HL-60 (cell line): ENCODE data around the gene DDB1.

ENCODE experiments used
- POLR2AphosphoS5 ChIP-seq: IDR thresholded peaks from 2 replicates; pipeline ENCODE4 v1.6.1; 2012; ENCODE audit warnings: low read depth
- SPI1 ChIP-seq: IDR thresholded peaks from 2 replicates; pipeline ENCODE4 v1.6.1; 2012; ENCODE audit warnings: low read depth, mild to moderate bottlenecking, borderline replicate concordance
- TF ChIP-seq, protein P1 (sequence below): IDR thresholded peaks from one replicate; pipeline ENCODE4 v1.5.1; 2011; ENCODE audit warnings: low read length, control low read depth, inconsistent platforms; ENCODE audit not compliant: insufficient read depth
- TF ChIP-seq, protein P2 (sequence below): IDR thresholded peaks from 2 replicates; pipeline ENCODE4 v1.6.1; 2012; ENCODE audit warnings: low read depth; ENCODE audit not compliant: insufficient replicate concordance

DNA sequence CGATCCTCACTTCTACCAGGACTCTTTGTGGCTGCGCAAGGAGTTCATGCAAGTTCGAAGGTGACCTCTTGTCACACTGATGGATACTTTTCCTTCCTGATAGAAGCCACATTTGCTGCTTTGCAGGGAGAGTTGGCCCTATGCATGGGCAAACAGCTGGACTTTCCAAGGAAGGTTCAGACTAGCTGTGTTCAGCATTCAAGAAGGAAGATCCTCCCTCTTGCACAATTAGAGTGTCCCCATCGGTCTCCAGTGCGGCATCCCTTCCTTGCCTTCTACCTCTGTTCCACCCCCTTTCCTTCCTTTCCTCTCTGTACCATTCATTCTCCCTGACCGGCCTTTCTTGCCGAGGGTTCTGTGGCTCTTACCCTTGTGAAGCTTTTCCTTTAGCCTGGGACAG, 35.7 kb upstream of the DDB1 start:
- TF ChIP-seq, protein P1, sequence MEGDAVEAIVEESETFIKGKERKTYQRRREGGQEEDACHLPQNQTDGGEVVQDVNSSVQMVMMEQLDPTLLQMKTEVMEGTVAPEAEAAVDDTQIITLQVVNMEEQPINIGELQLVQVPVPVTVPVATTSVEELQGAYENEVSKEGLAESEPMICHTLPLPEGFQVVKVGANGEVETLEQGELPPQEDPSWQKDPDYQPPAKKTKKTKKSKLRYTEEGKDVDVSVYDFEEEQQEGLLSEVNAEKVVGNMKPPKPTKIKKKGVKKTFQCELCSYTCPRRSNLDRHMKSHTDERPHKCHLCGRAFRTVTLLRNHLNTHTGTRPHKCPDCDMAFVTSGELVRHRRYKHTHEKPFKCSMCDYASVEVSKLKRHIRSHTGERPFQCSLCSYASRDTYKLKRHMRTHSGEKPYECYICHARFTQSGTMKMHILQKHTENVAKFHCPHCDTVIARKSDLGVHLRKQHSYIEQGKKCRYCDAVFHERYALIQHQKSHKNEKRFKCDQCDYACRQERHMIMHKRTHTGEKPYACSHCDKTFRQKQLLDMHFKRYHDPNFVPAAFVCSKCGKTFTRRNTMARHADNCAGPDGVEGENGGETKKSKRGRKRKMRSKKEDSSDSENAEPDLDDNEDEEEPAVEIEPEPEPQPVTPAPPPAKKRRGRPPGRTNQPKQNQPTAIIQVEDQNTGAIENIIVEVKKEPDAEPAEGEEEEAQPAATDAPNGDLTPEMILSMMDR, result no peak
- TF ChIP-seq, protein P2, sequence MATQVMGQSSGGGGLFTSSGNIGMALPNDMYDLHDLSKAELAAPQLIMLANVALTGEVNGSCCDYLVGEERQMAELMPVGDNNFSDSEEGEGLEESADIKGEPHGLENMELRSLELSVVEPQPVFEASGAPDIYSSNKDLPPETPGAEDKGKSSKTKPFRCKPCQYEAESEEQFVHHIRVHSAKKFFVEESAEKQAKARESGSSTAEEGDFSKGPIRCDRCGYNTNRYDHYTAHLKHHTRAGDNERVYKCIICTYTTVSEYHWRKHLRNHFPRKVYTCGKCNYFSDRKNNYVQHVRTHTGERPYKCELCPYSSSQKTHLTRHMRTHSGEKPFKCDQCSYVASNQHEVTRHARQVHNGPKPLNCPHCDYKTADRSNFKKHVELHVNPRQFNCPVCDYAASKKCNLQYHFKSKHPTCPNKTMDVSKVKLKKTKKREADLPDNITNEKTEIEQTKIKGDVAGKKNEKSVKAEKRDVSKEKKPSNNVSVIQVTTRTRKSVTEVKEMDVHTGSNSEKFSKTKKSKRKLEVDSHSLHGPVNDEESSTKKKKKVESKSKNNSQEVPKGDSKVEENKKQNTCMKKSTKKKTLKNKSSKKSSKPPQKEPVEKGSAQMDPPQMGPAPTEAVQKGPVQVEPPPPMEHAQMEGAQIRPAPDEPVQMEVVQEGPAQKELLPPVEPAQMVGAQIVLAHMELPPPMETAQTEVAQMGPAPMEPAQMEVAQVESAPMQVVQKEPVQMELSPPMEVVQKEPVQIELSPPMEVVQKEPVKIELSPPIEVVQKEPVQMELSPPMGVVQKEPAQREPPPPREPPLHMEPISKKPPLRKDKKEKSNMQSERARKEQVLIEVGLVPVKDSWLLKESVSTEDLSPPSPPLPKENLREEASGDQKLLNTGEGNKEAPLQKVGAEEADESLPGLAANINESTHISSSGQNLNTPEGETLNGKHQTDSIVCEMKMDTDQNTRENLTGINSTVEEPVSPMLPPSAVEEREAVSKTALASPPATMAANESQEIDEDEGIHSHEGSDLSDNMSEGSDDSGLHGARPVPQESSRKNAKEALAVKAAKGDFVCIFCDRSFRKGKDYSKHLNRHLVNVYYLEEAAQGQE, result no peak
- TF ChIP-seq POLR2AphosphoS5 (no peak), SPI1 (no peak)
